Endothelial cell of umbilical vein (primary cell): ENCODE results near the gene AQP7. TPM values are rescaled to one million over a fixed set of nuclear protein-coding genes. Genes with fewer than 3 reads are reported as not detected.

ENCODE experiments used
- BruUV-seq: library from RNA; stranded (reverse); fragments of 400-500 nt; replicated peaks from 2 replicates; lab custom pipeline; 2021; lab: Mats Ljungman, UMichigan
- CTCF ChIA-PET: fragments of 300-600, 350-600 bp; sonication (Branson Sonifier 250); formaldehyde crosslinking; loops from one replicate; lab custom pipeline; 2021; ENCODE audit warnings: antibody characterized with exemption, inconsistent platforms; lab: Charles Lee
- POLR2A ChIA-PET: fragments of 300-600, 350-600 bp; sonication (Branson Sonifier 250); formaldehyde crosslinking; loops from one replicate; lab custom pipeline; 2021; ENCODE audit warnings: antibody characterized with exemption, inconsistent platforms; lab: Charles Lee
- DNase-seq: peaks from one replicate; pipeline ENCODE4 v3.0.0-alpha.2; 2011; ENCODE audit warnings: low read depth, low spot score
- FAIRE-seq: peaks from 2 replicates; lab custom pipeline; 2011; peaks lifted over from hg19 to GRCh38; lab: Jason Lieb, UNC
- H2AFZ ChIP-seq: 2 replicates; pipeline ENCODE4 v1.6.0; 2012; ENCODE audit warnings: low read depth, low read length, control low read depth, inconsistent platforms
- H3K27ac ChIP-seq: 2 replicates; pipeline ENCODE4 v1.5.1; 2011; ENCODE audit warnings: low read depth, mild to moderate bottlenecking, control low read depth, low read length, moderate library complexity; ENCODE audit not compliant: insufficient read depth
- H3K27me3 ChIP-seq, 2 experiments: 2 replicates each; pipeline versions ENCODE4 v1.6.0 to v1.6.1; 2011; ENCODE audit warnings: low read length in 2 of 2, mixed read lengths in 1 of 2; ENCODE audit not compliant: control insufficient read depth in 2 of 2, insufficient read depth in 2 of 2
- H3K36me3 ChIP-seq, 2 experiments: 2 replicates in 1 of 2; 3 replicates in 1 of 2; pipeline ENCODE4 v1.5.1; 2011; ENCODE audit warnings: low read length in 2 of 2, mild to moderate bottlenecking in 1 of 2, moderate library complexity in 1 of 2; ENCODE audit not compliant: control insufficient read depth in 2 of 2, insufficient read depth in 2 of 2; ENCODE audit errors: extremely low read depth in 1 of 2
- H3K4me1 ChIP-seq: 3 replicates; pipeline ENCODE4 v1.5.1; 2011; ENCODE audit warnings: mild to moderate bottlenecking, low read length; ENCODE audit not compliant: control insufficient read depth, insufficient read depth; ENCODE audit errors: extremely low read depth
- H3K4me2 ChIP-seq: 2 replicates; pipeline ENCODE4 v1.6.1; 2011; ENCODE audit warnings: low read length, control low read depth, mixed read lengths; ENCODE audit not compliant: insufficient read depth
- H3K4me3 ChIP-seq, 3 experiments: fragments of 200-600 bp in 1 of 3; sonication (generic), shearing (Covaris generic) in 1 of 3; replicated peaks in 1 of 3; 2 replicates each; pipeline ENCODE4 v1.5.1; 2011 to 2016; ENCODE audit warnings: control low read depth in 3 of 3, low read length in 3 of 3, mild to moderate bottlenecking in 2 of 3, inconsistent platforms in 1 of 3, low read depth in 1 of 3, moderate library complexity in 1 of 3; ENCODE audit not compliant: insufficient read depth in 1 of 3
- H3K79me2 ChIP-seq: 2 replicates; pipeline ENCODE4 v1.6.0; 2012; ENCODE audit warnings: low read length, inconsistent platforms; ENCODE audit not compliant: control insufficient read depth, insufficient read depth
- H3K9ac ChIP-seq: replicated peaks from 2 replicates; pipeline ENCODE3; 2011; ENCODE audit warnings: low read length, control low read depth; ENCODE audit not compliant: insufficient read depth; ENCODE audit errors: extremely low read depth
- H3K9me1 ChIP-seq: replicated peaks from 3 replicates; pipeline ENCODE4 v1.6.0; 2011; ENCODE audit warnings: mild to moderate bottlenecking, low read length; ENCODE audit not compliant: control insufficient read depth, insufficient read depth; ENCODE audit errors: extremely low read depth
- H3K9me3 ChIP-seq: replicated peaks from 2 replicates; pipeline ENCODE4 v1.5.1; 2012; ENCODE audit warnings: low read length, inconsistent platforms; ENCODE audit not compliant: control insufficient read depth, insufficient read depth
- H4K20me1 ChIP-seq: replicated peaks from 2 replicates; pipeline ENCODE3; 2011; ENCODE audit warnings: mild to moderate bottlenecking, low read length; ENCODE audit not compliant: control insufficient read depth, insufficient read depth; ENCODE audit errors: extremely low read depth
- CTCF ChIP-seq, 2 donors: IDR thresholded peaks; 1 replicate in 1 of 2; 2 replicates in 1 of 2; pipeline ENCODE4 v1.5.1; 2011; ENCODE audit warnings: low read length in 2 of 2, mild to moderate bottlenecking in 2 of 2, moderate library complexity in 2 of 2, control low read depth in 1 of 2, inconsistent platforms in 1 of 2, low read depth in 1 of 2; ENCODE audit not compliant: insufficient read depth in 1 of 2; ENCODE audit errors: extremely low read depth in 1 of 2
- EZH2 ChIP-seq: IDR thresholded peaks from 2 replicates; pipeline ENCODE4 v1.6.1; 2012; ENCODE audit warnings: borderline replicate concordance, low read depth, mild to moderate bottlenecking, moderate library complexity, low read length, inconsistent platforms; ENCODE audit not compliant: severe bottlenecking
- FOS ChIP-seq: IDR thresholded peaks from 2 replicates; pipeline ENCODE4 v1.6.1; 2011; ENCODE audit warnings: mild to moderate bottlenecking, low read length, moderate library complexity, borderline replicate concordance; ENCODE audit not compliant: insufficient read depth
- GATA2 ChIP-seq: IDR thresholded peaks from 2 replicates; pipeline ENCODE4 v1.7.0; 2011; ENCODE audit warnings: low read depth, mild to moderate bottlenecking, moderate library complexity, mixed read lengths, low read length; ENCODE audit not compliant: insufficient read length, insufficient read depth
- JUN ChIP-seq: IDR thresholded peaks from 2 replicates; pipeline ENCODE4 v1.6.1; 2011; ENCODE audit warnings: borderline replicate concordance, low read depth; ENCODE audit not compliant: insufficient read length, insufficient read depth
- MAX ChIP-seq: IDR thresholded peaks from 2 replicates; pipeline ENCODE4 v1.6.1; 2011; ENCODE audit not compliant: insufficient read depth, insufficient read length
- MYC ChIP-seq: IDR thresholded peaks from one replicate; pipeline ENCODE4 v1.6.1; 2011; ENCODE audit warnings: mild to moderate bottlenecking, low read depth, low read length
- POLR2A ChIP-seq: IDR thresholded peaks from 2 replicates; pipeline ENCODE4 v1.6.1; 2012; ENCODE audit warnings: low read depth, mild to moderate bottlenecking, control low read depth, low read length
- POLR2AphosphoS5 ChIP-seq: IDR thresholded peaks from 2 replicates; pipeline ENCODE4 v1.6.1; 2012; ENCODE audit warnings: low read depth, mild to moderate bottlenecking, control low read depth, low read length, moderate library complexity; ENCODE audit not compliant: insufficient read depth
- dilution Hi-C: fragments of 300-500 bp; cut with MboI; formaldehyde crosslinking; loops from one replicate; pipeline ENCODE4 v1.15.0; 2019; ENCODE audit warnings: low sequenced_read_pairs; ENCODE audit not compliant: extremely low pct_ligation_motif_present
- intact Hi-C: fragments of 100-400 bp; cut with micrococcal nuclease; formaldehyde crosslinking; loops from one replicate; pipeline ENCODE4 v1.10.0; 2022
- polyA plus RNA-seq, 4 experiments: library from polyadenylated mRNA; depleted of rRNA in 3 of 4; stranded (reverse) in 3 of 4; unstranded in 1 of 4; fragments of >200 nt; gene quantifications; 2 replicates each; pipeline versions ENCODE4 v1.2.1 to v1.2.3, GENCODE V29; 2011 to 2012; ENCODE audit warnings: missing spikeins in 1 of 4
- total RNA-seq: library from RNA; stranded (reverse); gene quantifications from 2 replicates; pipeline ENCODE4 v1.2.3, GENCODE V29; 2021

AQP7 gene
- total and polyA plus RNA-seq, 2 donors (not counting 3 experiments of a cell fraction or from before 2014, with no cell fraction given), result 3.7 TPM; not detected in 1

GRCh38 chr9:33372900-33373299, 29.5 kb downstream of the AQP7 start:
- Histone ChIP-seq H4K20me1 (no peaks in the 10 kb centered on the region), H3K79me2 (no peaks in the 10 kb centered on the region), H3K27ac (no peak overlapping the region), H3K36me3 (peaks cover 3 to 8% of the 10 kb centered on the region in 2 experiments), H3K9ac (no peak overlapping the region), H3K27me3 (no peaks in the 10 kb centered on the region), H3K4me3 (no peak overlapping the region), H3K4me1 (peaks cover 6% of the 10 kb centered on the region), H3K9me1 (no peaks in the 10 kb centered on the region), H2AFZ (no peak overlapping the region), H3K9me3 (no peaks in the 10 kb centered on the region), H3K4me2 (no peak overlapping the region)
- POLR2A ChIA-PET, result no interaction called here
- no TSS peak for BruUV-seq
- FAIRE-seq, result no peak
- dilution Hi-C loops (no loop called here), intact Hi-C loops (no loop called here)
- CTCF ChIA-PET, result interaction anchor here (1.5 to 7.2 kb wide), 8 partner anchors 19 to 92 kb away, joined by 4 to 164 read pairs (median 28); partner anchors contain the start of gene AQP3
- TF ChIP-seq MAX (no peak), GATA2 (no peak), JUN (no peak), POLR2AphosphoS5 (no peak), EZH2 (no peak), CTCF (IDR thresholded peaks at IDR 0.05; ENCODE audit: extremely low read depth in 1 of 2, insufficient read depth in 1 of 2, low read depth in 1 of 2, low read length in 2 of 2) (no peak), POLR2A (no peak), FOS (no peak), MYC (no peak)
- no peak for DNase-seq
